CD4-positive, alpha-beta T cell treated with Interleukin-15 for 4 hours (primary cell): Measurements from ENCODE around the gene PKNOX2.
"Not testable (repeated sequence)": the region's sequence is repeated elsewhere in the genome, so short reads cannot be mapped to it uniquely, and the experiment has no call there.

Experiments
- DNase-seq: peaks from one replicate; pipeline ENCODE4 v3.0.0-alpha.2; 2020; ENCODE audit warnings: low spot score

The PKNOX2 gene

DNA sequence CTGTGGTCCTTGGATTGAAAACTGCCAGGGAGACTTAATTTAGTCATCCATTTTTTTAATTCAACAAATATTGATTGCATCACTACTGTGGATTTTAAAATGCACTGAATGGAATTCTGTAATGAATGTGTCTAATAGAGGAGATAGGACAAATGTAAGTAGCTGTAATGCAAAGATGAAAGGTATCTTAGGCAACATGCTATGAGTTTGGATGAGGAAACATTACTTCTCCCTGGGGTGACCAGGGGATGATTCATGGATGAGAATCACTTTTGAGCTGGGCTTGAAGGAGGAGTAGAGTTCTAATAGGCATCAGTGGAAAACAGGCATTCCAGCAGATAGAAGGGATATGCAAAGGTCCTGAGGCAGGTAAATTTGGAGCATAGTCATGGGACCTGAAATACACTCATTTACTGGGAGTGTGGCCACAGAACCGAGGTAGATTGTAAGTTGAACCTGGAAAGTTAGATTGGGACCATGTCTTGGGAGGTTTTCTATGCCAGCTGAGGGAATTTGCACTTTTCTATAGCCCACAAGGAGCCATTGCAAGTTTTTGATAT is 43.4 kb downstream of the PKNOX2 start:
- no peak for DNase-seq

DNA sequence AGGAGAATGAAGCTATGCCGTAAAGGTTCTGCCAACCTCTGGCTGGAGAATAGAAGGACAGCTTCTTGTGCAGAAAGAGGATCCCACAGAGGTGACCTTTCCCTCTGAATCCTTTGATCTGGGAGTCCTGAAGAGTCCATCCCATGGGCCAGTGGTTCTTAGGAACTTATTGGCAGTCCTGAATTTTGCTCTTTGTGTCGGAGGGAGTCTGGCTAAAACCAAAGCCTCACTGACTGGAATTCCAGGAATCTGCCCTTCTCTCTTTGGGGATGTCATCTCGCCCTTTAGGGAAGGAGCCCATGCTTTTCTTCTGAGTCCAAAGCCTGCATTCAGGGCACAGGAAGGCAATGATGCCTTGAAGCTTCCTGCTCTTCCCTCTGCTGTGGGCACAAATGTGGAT is 45.5 kb downstream of the PKNOX2 start:
- DNase-seq = no peak

DNA sequence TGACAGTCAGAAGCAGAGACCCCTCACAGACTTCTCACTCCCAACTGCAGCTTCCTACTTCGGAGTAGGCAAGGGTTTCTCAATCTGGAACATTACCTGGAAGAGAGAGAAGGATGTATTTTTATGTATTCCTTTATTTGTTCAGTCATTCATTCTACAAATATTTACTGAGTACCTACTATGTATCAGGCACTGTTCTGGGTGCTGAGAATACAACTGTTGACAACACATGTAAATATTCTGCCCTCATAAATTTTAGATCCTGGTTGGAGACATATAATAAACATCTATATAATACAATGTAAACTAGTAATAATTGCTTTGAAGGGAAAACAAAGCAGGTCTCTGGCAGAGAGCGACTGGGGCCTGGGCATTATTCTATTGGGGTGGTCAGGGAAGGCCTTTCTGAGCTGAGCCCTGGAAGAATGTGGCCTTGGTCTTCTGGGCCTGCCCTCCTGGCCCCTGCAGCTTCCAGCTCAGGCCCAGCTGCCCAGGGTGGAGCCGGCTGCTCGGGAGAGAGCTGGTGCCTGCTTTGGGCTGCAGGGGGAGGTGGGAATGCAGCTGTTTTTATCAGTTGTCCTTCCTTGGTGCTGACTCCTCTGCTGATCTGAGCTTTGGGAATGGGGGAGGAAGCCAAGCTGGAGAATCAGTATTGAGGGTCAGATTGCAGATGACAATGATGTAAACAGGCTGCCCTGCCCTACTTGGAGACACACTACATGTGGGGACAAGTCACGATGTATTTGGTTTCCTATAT is 46.8 kb downstream of the PKNOX2 start:
- DNase-seq = no peak

DNA sequence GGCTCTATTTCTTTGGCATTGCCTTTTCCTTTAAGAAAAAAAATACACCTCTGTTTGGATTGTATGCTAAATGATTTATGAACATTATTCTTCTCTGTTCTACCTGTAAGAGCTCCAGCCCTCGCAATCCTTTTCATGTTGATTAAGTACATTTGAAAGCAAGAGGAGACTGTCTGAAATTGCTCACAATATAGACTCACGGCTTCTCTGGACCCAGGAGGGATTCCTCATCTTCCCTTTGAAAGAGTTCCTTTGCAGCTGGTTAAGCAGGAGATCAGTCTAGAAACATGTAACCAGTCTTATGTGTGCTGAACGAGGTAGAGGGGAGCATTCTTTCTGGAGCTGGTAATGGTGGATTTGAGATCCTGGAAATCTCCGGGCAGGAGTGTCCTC is 47.4 kb downstream of the PKNOX2 start:
- no peak for DNase-seq

DNA sequence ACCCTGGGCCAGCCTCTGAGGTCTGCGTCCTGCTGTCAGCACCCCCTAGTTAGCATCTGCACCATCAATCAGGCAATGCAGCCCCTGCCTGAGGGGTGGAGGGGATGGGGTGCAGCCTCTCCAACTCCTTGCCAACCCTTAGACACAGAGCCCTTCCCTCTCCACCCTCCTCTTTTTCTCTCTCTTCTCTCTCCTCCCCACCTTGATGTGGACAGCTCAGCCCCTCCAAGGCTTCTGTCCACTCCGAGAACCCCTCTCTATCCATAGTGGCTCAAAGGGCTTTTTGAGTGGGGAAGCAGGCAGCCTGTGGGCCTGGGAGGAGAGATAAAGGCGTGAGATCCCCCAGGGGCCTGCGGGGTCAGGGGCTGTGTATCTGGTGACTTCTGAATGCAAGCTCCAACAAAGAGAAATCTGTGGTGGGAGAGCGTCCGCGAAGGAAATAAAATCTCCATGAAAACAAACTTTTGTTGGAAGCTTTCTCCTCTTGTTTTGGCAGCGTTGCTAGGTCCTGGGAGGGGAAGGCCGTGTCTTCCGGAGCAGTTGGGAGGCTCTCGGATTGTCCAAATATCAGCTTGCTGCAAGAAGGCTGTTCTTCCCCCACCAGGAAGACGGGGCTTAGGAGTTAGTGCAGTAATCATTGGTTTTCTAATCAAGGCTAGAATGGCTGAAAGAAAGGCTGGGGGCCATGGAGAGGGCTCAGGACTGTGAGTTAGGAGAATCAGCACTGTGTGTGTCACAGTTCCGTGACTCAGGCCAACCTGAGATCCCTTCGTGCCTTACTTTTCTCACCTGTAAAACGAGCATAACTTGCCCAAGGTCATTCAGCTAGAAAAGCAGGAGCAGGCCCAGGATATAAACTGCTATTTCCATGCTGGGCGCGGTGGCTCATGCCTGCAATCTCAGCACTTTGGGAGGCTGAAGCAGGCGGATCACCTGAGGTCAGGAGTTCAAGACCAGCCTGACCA is 50.3 kb downstream of the PKNOX2 start:
- DNase-seq = no peak

DNA sequence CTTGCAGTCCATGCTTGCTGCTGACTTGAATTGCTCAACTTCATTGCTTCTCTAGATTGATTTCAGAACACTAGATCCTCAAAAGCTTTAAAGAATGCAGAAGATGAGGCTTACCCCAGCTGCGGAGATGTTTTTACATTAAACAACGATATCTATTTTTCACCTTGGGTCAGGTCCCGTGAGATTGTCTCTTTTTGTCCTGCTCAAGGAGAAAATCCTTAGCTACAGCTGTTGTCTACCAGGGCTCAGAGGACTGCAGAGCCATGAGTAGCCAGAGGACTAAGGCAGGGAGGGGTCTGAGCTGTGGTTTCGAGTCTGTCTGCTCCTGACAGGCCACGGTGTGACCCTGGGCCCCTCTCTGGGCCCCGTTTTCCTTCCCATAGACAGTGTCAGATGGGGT is 51.4 kb downstream of the PKNOX2 start:
- no peak for DNase-seq

DNA sequence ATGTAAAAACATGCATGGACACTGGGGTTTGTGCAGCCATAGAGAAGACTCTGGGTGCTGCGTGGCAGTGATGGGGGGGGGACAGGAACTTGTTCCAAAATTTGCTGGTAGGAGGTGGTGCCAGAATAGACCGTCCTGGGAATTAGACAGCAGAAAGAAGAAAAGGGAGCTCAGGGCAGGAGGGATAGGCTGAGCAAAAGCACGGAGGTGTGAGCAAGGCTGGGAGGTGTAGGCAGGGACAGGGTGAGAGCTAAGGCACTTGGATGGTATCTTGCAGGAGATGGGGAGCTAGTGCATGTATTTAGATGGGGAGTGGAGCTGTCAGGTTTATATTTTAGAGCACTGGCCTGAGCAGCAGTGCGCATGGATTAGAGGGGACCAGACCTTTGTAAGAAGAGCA is 53.8 kb downstream of the PKNOX2 start:
- no peak for DNase-seq

DNA sequence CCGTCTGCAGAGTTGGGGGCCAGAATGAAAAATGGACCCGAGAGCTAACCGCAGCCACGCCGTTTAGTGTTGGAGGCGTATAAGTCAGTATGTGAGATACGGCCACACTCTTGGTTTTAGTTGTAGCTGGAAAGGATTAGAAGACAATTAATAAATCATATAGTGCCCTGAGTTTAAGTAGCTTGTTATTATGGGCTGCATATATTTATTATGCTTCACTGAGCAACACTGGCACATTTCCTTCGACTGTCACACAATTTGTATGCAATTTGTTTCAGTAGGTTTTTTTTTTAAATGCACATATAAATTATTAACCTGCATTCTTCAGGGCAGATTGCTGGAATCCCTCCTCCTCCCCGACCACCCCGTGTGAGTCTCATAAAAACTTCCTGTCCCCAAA is 56.9 kb downstream of the PKNOX2 start:
- no peak for DNase-seq

DNA sequence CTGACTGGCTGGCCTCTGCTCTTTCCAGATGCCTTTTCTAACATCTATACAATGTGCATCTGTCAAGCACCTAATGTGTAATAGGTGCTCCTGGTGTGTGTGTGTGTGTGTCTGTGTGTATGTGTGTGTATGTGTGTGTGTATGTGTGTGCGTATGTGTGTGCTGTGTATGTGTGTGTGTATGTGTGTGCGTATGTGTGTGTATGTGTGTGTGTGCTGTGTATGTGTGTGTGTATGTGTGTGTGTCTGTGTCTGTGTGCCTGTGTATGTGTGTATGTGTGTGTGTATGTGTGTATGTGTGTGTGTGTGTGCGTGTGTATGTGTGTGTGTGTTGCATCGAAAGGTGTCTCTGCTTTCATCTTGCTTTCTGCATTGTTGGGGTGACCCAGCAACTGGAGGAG is 57.9 kb downstream of the PKNOX2 start:
- DNase-seq = no peak

DNA sequence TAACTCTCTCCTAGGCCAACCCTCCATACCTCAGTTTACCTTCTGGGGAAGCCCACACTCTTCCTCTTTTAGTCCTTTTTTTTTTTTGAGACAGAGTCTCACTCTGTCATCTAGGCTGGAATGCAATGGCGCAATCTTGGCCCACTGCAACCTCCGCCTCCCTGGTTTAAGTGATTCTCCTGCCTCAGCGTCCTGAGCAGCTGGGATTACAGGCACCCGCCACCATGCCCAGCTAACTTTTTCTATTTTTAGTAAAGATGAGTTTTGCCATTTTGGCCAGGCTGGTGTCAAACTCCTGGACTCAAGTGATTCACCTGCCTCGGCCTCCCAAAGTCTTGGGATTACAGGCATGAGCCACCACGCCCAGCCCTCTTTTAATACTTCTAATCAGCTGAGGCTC is 58.6 kb downstream of the PKNOX2 start:
- DNase-seq = not testable (repeated sequence)

DNA sequence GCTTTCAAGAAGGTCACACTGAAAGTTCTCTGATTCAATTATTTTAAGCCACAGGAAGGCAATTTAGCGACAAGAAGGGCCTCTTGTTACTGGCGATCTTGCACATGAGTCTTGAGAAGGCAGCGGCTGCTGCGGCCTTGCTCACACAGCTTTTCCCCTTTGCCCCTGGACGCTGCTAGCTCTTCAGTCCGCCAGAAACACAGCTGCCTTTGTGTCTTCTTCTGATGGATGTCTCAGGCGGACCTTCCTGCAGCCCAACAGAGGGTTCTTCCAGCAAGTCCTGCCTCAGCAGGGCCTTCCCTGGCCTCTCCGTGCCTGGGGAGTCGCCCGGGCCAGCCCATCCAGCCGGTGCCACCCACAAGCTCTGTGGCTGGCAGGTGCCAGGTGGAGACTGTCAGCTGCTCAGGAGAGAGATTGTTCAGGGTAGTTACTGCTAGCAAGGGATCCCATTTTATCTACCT is 59.4 kb downstream of the PKNOX2 start:
- no peak for DNase-seq

DNA sequence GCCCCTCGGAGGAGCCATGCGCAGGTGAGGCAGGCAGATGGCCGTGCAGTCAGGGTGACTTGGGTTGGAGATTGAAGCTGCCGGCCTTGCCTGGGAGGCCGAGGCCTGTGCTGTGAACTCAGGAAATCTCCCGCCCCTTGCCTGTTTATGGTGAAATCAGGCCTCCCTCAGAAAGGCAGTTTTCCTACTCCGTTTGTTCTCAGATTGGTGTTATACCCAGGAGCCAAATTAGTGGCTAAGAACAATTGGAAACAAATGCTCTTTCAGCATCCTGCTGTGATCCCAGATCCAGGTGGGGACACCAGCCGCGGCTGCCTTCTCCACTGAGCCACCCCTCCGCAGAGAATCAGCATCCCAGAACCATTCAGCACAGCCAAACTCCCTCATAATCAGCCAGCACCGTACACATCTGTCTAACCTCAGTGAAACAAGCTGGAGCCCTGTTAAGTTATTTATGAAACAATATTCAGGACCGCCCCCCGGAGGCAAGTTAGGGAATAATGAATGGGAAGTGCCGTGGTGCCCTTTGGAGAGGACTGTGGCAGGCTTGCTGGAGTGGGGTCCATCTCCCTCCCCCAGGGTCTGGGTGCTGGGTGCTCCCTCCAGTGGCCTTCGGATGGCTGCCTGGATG is 60.0 kb downstream of the PKNOX2 start:
- DNase-seq = no peak

DNA sequence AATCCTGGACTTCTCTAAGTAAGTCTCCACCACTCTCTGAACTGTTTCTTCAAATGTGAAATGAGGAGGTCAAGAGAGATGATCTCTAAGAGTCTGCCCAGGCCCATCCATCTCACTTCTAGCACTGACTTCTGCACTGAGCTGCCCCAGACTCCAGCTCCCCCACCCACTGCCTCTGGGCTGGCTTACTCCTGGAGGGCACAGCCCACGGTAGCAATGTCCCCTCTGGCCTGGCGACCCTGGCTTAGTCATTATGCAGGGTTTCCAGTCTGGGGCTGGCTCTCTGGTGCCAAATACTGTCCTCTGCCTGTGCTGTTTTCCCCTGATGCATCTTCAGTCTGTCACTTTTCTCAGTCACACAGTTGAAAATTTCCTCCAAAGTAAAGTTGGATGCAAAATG is 60.9 kb downstream of the PKNOX2 start:
- DNase-seq = no peak

DNA sequence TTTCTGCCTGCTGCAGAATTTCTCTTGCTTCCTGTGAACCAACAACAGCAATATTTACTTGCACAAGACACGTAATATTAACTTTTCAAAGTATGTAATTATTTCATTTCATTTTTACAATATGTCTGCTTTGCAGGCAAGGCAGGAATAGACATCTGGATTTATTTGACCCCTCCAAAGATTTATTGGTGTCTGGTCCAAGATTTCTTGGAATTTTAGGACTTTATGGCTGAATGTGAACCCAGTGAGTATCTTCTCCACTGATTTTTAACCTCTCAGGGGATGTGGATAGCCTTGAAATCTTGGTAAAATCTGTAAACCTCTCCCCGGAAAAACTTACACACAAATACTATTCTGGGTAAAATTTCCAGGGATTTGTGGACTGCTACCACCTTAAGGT is 61.5 kb downstream of the PKNOX2 start:
- DNase-seq = no peak

DNA sequence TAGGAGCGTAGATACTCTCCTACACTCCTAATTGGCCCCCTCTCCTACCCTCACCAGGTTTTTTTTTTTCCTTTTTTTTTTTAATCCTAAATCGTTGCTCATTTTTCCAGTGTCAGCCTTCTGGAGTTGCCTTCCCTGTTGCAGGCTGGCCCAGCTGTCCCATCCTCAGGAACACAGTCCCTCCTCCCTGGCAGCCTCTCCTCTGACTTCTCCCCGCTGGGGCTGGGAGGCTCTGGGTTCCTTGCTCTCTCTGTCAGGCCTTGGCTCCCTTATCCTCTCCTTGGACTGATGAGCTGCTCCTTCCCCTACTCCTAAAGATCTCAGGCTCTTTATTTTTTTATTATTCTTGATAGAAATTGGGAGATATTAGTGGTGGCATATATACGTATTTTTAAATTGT is 62.2 kb downstream of the PKNOX2 start:
- DNase-seq = no peak

DNA sequence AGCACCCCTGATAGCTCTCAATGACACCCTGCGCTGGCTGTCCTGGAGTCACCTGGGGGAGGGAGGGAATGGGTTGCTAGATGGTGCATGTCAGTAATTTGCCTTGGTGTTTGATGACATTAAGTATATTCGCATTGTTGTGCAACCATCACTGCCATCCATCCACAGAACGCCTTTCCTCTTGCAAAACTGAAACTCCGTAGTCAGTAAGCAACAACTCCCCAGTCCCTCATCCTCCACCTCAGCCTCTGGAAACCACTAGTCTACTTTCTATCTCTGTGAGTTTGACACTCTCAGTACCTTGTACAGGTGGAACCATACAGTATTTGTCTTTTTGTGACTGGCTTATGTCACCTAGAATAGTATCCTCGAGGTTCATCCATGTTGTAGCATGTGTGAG is 62.6 kb downstream of the PKNOX2 start:
- no peak for DNase-seq

DNA sequence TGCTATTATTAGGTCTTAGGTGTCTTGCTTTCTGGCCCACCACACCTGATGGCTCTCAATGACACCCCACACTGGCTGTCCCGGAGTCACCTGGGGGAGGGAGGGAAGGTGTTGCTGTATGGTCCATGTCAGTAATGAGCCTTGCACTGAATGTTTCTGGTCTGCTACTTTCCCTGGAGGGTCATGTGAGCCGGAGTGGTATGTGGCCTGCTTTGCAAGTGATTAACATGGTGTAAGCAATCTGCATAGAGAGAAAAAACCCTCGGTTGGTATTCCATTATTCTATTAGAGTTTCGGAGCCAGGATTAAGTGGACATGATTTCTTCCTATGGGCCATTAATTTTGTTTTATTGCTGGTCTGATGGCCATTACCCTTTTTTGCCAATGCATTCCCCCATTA is 63.9 kb downstream of the PKNOX2 start:
- DNase-seq = no peak

DNA sequence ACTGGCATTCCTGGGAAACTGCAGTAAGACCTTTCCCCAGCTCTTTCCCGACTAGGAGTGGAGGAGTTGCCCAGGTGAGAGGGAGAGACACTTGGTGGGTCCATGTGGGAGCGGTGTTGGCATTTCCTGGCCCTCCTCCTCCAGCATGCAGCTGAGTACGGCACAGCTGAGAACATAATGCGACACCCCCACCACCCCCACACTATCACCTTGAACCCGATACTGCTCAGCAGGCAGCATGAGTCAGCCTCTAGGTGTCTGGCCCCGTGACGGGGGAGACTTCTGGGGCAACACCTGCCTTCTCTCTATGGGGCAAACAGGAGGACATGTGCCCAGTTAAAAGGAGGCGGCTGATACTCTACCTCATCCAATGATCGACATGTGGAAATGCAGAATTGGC is 64.4 kb downstream of the PKNOX2 start:
- no peak for DNase-seq

DNA sequence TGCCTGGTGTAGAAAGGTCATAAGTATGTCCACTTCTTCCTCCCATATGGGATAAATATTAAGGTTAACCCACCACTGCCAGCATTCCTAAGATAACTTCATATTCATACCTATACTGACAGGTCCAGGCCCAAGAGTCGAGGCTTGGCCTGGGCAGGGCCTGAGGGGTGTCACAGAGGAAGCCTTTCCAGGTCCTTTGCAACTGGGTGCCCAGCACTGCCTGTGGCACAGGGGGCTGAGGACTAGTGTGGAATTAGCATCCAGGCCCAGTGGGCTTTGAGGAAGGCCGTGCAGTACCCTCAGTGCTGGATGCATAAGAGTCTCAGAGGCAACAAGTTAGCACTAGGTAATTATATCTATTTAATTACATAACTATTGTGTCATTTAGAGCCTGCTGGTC is 65.4 kb downstream of the PKNOX2 start:
- DNase-seq = no peak

DNA sequence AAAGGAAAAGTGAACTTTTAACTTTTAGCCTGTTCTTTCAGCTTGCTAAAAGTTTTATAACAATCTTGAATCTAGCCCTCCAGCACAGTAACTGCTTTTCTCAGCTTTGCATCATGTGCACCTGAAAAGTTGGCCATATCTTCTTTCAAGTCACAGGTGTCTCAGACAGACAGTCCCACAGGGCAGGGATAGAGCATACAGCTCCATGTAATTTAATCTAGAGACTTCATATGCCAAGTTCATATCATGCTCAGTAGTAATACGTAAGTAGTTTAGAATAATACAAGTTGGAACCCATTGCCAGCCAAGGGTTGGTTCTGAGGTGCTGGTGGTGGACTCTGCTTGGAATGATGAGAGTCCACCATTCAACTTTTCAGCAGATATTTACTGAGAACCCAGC is 68.6 kb downstream of the PKNOX2 start:
- no peak for DNase-seq

DNA sequence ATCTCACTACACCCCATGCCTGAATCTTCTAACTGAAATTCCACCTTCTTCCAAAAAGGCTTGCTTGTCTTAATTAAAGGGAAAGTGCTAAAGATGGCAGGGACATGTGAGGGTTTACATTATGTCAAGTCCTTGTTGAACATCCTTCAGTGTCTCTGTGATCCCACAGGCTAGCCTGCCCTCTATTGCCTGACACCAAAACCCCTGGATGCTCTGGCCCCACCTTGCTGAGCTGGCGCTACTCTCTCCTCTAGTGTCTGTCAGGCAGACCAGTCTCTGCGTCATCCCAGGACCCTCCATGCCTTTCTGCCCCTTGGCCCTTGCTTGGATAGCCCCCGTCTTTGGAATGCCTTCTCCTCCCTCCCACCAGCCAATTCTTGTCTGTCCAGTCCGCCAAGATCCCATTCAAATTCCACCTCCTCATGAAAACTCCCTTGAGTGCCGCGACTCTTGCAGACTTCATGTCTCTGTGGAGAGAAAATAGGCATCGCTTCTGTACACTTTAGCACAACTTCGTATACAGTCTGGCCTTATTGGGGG is 69.3 kb downstream of the PKNOX2 start:
- no peak for DNase-seq

DNA sequence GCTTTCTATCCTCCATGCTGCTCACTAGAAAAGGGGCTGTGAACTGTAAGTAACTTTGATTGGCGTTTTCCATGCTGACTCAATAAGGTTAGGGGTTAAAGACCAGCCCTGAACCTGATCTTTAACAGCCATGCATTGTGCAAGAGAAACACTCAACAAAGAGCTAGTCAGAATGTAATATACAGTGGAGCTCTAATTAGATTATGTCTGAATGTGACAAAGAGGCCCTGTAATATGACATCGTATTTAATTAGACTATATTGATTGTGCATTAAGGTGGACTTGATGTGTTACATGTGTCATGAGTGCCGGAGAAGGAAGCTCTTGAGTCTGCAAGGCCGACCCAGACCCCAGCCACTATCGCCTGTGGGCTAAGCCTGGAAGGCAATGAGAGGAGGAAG is 70.5 kb downstream of the PKNOX2 start:
- DNase-seq = no peak
